Measurements from ENCODE around the gene ZNF598. TPM values are rescaled to one million over a fixed set of nuclear protein-coding genes. Genes with fewer than 3 reads are reported as not detected.

Gene ZNF598
- total and polyA plus RNA-seq, 10 of the 15 experiments (the other 5 are each of a cell fraction or from before 2014, with no cell fraction given): 0.08 to 74.0 (median 14.4) TPM

- WGBS (ENCODE audit: insufficient coverage, insufficient replicate concordance, low lambda C conversion rate, missing lambda C conversion rate): under 1% methylated on average over 73 of the region's 81 CpGs
- ChIA-PET RAD21 (ENCODE audit: unreplicated experiment) (interaction anchor here (1.2 to 2.1 kb wide), 5 partner anchors 25 to 460 kb away, joined by 3 to 9 read pairs (median 5); partner anchors contain the start of genes PKD1 and TRAF7), SMC1A (ENCODE audit: uncharacterized antibody, unreplicated experiment) (interaction anchor here (1.3 to 1.4 kb wide), 3 partner anchors 40 to 93 kb away, joined by 3 to 8 read pairs (median 3); no protein-coding TSS in a partner anchor), POLR2A (interaction anchor here (0.7 to 1.3 kb wide), 6 partner anchors 9 to 167 kb away, joined by 3 to 13 read pairs (median 4); partner anchors contain the start of genes PGP, TBL3 and TRAF7), CTCF (interaction anchor here (1.3 to 2.8 kb wide), 3 partner anchors 25 to 93 kb away, joined by 6 to 16 read pairs (median 8); no protein-coding TSS in a partner anchor)
- in situ Hi-C loops (cut with MboI) (no loop called here), intact Hi-C loops (cut with micrococcal nuclease; ENCODE audit: unreplicated experiment) (no loop called here)
- peak; percentile 94 for FAIRE-seq
- H3K9me3 ChIP-seq (replicated peaks; ENCODE audit: control insufficient read depth, insufficient read depth, low read length): no peaks in the 10 kb centered on the region
- H3K27ac ChIP-seq (ENCODE audit: control insufficient read depth, insufficient read depth): peak within 1 kb of the TSS; percentile 48
- DNase-seq (ENCODE audit: low read depth, low spot score): peak; percentile 82
- peak within 1 kb of the TSS; percentile 89 for H2AFZ ChIP-seq (ENCODE audit: control insufficient read depth, low read depth, low read length)
- peak within 1 kb of the TSS; percentile 98 for H3K4me2 ChIP-seq (ENCODE audit: control insufficient read depth, insufficient read depth)
- H3K4me3 ChIP-seq: peak within 1 kb of the TSS; percentile 97
- peaks cover 22% of the 10 kb centered on the region for H3K4me1 ChIP-seq (ENCODE audit: control insufficient read depth, insufficient read depth, low read length)
- BruUV-seq (replicated peaks): TSS peak; percentile 70
- H3K27me3 ChIP-seq (replicated peaks in 1 of 2; ENCODE audit: control insufficient read depth in 2 of 2, insufficient read depth in 2 of 2, low read length in 1 of 2): no peaks in the 10 kb centered on the region
- peaks cover 0 to 1% of the 10 kb centered on the region in 2 experiments; a peak in 2 of 4 replicates for H3K36me3 ChIP-seq (ENCODE audit: control insufficient read depth in 2 of 2, insufficient read depth in 2 of 2, low read length in 1 of 2)
- H3K79me2 ChIP-seq (ENCODE audit: control insufficient read depth, insufficient read depth, low read length): peaks cover 16% of the 10 kb centered on the region
- H3K9ac ChIP-seq (ENCODE audit: control insufficient read depth, insufficient read depth, low read length): peak within 1 kb of the TSS; percentile 76
- ATAC-seq: peak; percentile 98
- H4K20me1 ChIP-seq (ENCODE audit: control insufficient read depth, insufficient read depth): no peaks in the 10 kb centered on the region
- peak; percentile 99 for TF ChIP-seq SIX5 (IDR thresholded peaks at IDR 0.05; ENCODE audit: low read depth, low read length, severe bottlenecking)
- TF ChIP-seq SREBF1 (IDR thresholded peaks at IDR 0.05; ENCODE audit: low read length): peak; percentile 90
- TF ChIP-seq MYC (IDR thresholded peaks at IDR 0.05; ENCODE audit: insufficient read depth, insufficient read length, insufficient replicate concordance, low read length, severe bottlenecking): peak; percentile 28
- TF ChIP-seq STAT1 (conservative IDR thresholded peaks at IDR 0.05): peak; percentile 73; the same call in 1 of the 2 replicates
- peak; percentile 76; the same call in 1 of the 2 replicates for TF ChIP-seq ASH2L (IDR thresholded peaks at IDR 0.05; ENCODE audit: borderline replicate concordance, low read depth)
- TF ChIP-seq IKZF1 (conservative IDR thresholded peaks at IDR 0.05): peak; percentile 100
- peak; percentile 14 to 40; a peak in 1 of 4 replicates for TF ChIP-seq SRF (IDR thresholded peaks at IDR 0.05; ENCODE audit: low read depth in 2 of 2, low read length in 2 of 2)
- TF ChIP-seq NFXL1 (IDR thresholded peaks at IDR 0.05; ENCODE audit: borderline replicate concordance): 0 out of 2 replicates have a peak, but pooled peaks have one; percentile 59
- peak; percentile 83 for TF ChIP-seq POLR2A (IDR thresholded peaks at IDR 0.05; ENCODE audit: low read depth, low read length)
- no peak for TF ChIP-seq YBX1 (IDR thresholded peaks at IDR 0.05)
- TF ChIP-seq RB1 (IDR thresholded peaks at IDR 0.05; ENCODE audit: borderline replicate concordance): peak; percentile 67; the same call in 1 of the 2 replicates
- TF ChIP-seq ZNF687 (IDR thresholded peaks at IDR 0.05): peak; percentile 67; the same call in 1 of the 2 replicates
- peak; percentile 99 for TF ChIP-seq HCFC1 (IDR thresholded peaks at IDR 0.05; ENCODE audit: low read length)
- no peak for TF ChIP-seq FOXM1 (IDR thresholded peaks at IDR 0.05; ENCODE audit: low read depth, low read length)
- no peak; the same call in 1 of the 2 replicates for TF ChIP-seq TCF12 (IDR thresholded peaks at IDR 0.05; ENCODE audit: low read depth, low read length)
- no peak for TF ChIP-seq PML (IDR thresholded peaks at IDR 0.05; ENCODE audit: low read length)
- peak; percentile 57; the same call in 1 of the 2 replicates for TF ChIP-seq DPF2 (IDR thresholded peaks at IDR 0.05)
- peak; percentile 83 to 94 for TF ChIP-seq BHLHE40 (IDR thresholded peaks at IDR 0.05; ENCODE audit: borderline replicate concordance in 1 of 2, low read depth in 2 of 2, low read length in 1 of 2)
- no peak for TF ChIP-seq BCL11A (IDR thresholded peaks at IDR 0.05; ENCODE audit: low read depth, low read length)
- TF ChIP-seq MEF2A (IDR thresholded peaks at IDR 0.05; ENCODE audit: insufficient read depth, low read depth, low read length): 0 out of 2 replicates have a peak, but pooled peaks have one; percentile 25
These were observed 37.9 kb upstream of the ZNF598 start, which contains the start of the genes NTHL1 and TSC2 for GRCh38 chr16:2047330-2048115. Gene NTHL1 (minus strand): TSS chr16:2047834. CDS start chr16:2047823, 11 bp downstream. Gene TSC2 (plus strand): TSS chr16:2047985. CDS start chr16:2048616, 631 bp downstream.
